ENCODE results near the gene KIF25.

Gene KIF25

DNA sequence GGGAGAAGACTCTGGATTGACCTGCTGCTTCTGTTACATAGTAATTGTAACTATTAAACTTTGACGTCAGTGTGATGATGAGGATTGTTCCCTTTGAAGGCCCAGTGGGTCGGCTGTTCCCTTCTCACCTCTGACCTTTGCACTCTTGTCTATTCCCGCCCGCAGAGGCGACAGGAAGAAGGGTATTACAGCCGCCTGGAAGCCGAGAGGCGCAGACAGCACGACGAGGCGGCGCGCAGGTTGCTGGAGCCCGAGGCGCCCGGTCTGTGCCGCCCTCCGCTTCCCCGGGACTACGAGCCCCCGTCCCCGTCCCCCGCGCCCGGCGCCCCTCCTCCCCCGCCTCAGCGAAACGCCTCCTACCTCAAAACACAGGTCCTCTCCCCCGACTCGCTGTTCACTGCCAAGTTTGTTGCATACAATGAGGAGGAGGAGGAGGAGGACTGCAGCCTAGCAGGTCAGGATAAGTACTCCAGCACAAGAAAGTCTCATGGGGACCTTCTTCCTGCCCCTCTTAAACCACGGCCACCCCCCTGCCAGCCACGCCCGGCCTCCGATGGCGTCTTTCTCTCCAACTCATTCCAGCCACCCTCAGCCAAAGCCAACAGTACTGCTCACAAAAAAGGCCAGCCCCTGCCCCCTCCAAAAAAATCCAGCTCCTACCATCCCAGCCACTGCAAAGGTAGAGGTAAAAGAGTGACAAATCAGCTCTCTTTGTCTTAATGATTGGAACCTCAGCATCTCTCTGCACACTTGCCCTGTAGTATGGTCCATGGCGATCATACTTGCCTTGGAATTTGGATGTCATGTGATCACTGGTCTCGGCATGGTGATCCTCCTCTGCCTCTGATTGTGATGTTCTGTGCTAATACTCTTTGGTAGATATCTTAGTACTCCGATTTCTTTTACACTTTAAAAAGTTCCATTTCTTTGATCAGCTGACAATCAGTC is 31.6 kb upstream of the KIF25 start:
- TF ChIP-seq, protein P1, sequence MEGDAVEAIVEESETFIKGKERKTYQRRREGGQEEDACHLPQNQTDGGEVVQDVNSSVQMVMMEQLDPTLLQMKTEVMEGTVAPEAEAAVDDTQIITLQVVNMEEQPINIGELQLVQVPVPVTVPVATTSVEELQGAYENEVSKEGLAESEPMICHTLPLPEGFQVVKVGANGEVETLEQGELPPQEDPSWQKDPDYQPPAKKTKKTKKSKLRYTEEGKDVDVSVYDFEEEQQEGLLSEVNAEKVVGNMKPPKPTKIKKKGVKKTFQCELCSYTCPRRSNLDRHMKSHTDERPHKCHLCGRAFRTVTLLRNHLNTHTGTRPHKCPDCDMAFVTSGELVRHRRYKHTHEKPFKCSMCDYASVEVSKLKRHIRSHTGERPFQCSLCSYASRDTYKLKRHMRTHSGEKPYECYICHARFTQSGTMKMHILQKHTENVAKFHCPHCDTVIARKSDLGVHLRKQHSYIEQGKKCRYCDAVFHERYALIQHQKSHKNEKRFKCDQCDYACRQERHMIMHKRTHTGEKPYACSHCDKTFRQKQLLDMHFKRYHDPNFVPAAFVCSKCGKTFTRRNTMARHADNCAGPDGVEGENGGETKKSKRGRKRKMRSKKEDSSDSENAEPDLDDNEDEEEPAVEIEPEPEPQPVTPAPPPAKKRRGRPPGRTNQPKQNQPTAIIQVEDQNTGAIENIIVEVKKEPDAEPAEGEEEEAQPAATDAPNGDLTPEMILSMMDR (IDR thresholded peaks at IDR 0.05; ENCODE audit: extremely low read depth, missing control alignments), result no peak
- DNase-seq (ENCODE audit: low spot score), result no peak

DNA sequence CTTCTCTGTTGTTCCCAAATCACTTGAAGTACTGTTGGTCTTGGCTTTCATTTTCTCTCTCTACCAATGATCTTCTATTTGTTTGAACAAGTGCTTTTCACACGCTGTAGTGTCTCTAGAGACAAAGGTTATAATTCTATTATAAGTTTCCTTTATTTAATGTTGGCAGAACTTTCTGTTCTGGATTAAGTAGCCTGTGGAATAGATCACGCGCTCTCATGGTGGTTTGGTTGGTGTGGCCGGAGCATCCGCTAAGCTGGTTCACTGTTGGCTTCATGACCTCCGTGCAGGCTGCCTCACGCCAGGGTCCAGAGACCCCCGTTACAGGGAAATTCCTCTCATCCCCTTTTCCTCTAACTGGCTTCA is 30.9 kb upstream of the KIF25 start:
- DNase-seq (ENCODE audit: low spot score), result no peak
- TF ChIP-seq, protein P1 (IDR thresholded peaks at IDR 0.05; ENCODE audit: extremely low read depth, missing control alignments), result no peak

DNA sequence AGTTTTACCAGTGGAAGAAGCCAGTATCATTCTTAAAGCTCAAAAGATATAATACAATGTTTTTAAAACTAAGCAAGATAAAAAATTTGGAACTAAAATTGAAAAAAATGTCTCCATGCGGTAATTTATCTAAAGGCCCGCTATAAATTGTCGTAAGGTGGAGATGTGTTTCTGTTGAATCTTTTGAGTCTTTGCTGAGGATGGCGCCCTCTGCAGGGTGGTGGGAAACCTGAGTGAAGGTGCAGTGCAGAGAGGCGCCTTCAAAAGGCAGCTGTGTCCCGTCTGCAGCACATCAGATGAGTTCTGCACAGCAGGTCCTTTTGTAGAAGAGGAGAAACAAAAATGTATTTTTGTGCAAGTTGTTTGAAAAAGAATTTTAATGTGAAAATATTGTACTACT is 29.4 kb upstream of the KIF25 start:
- no peak for DNase-seq (ENCODE audit: low spot score)
- TF ChIP-seq, protein P1 (IDR thresholded peaks at IDR 0.05; ENCODE audit: extremely low read depth, missing control alignments), result no peak

DNA sequence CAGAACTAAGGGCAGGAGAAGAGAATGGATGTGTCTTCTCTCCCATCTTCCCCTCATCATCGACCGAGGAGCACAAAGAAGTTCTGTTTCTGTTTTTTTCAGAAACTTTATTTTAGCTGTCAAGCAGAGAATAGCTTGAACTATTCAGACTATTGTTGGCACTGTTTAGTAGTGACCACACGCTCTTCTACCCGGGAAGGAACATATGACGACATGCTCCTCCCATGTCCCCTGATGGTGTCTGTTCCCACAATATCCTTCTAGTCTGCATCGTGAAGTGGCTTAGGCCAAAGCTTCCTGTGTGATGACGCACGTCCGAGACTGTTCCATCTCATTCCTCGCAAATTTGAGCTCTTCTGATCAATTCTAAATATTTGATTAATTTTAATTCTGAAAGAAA is 27.2 kb upstream of the KIF25 start:
- no peak for DNase-seq (ENCODE audit: low spot score)
- TF ChIP-seq, protein P1 (IDR thresholded peaks at IDR 0.05; ENCODE audit: extremely low read depth, missing control alignments), result no peak

DNA sequence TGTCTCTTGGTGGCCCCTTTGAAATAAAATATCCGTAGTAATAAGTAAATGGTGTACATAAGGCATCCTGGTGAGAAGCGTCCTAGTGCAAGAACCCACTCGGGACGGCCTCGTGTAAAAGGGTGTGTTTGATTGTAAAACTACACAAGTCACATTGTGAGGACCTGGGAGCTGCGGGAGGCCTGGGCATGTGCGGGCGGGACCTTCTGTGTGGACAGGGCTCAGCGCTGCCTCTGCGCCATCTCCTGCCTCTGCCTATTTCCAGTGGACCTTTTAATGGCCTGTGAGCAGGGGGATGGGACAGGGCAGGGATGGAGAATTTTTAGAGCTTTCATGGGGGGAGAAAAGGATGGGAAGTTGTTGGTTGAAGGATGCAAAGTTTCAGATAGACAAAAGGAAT is 25.3 kb upstream of the KIF25 start:
- TF ChIP-seq, protein P1 (IDR thresholded peaks at IDR 0.05; ENCODE audit: extremely low read depth, missing control alignments), result no peak
- DNase-seq (ENCODE audit: low spot score), result no peak

DNA sequence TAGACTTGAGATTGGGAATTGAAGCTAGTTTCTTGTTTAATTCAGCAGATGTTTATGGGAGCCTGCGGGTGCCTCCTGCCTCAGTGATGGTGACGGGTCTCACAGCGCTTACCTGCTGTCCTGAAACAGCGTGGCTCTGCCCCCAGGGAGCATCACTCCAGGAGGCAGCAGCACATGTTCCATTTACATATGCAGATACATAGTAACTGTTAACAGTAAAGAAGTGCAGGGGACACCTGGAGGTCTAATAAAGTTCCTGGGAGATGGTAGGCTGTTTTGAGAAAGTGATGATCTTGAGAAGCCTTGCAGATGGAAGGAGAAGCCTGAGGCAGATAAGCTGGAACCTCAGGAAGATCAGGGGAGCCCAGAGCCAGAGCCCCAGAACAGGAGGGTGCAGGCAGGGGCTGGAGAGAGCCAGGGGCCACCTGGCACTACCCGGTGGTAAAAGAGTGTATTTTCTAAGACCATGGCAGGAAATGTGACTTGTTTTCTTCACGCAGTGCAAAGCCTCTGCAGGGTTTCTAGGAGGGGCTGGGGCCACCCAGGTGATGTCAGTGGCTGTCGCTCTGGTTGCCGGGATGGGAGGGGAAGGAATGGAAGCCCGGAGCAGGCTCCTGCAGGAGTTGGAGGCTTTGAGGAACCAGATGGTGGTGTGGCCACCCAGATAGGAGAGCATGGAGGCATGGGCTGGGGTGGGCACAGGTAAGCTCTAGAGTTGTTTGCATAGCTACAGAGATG is 24.2 kb upstream of the KIF25 start:
- no peak for DNase-seq (ENCODE audit: low spot score)
- TF ChIP-seq, protein P1 (IDR thresholded peaks at IDR 0.05; ENCODE audit: extremely low read depth, missing control alignments), result no peak
